Activated CD4-positive, alpha-beta T cell treated with anti-CD3 and anti-CD28 coated beads, Interleukin-2, amount 50 U/mL, for 48 hours (primary cell): ENCODE measurements around the gene SNRPB.
A peak's percentile ranks its signal among the peaks of the same experiment; 100 is the strongest.
"Not testable (repeated sequence)": the region's sequence is repeated elsewhere in the genome, so short reads cannot be mapped to it uniquely, and the experiment has no call there.

Experiments
- DNase-seq, 2 experiments: peaks; one replicate each; pipeline ENCODE4 v3.0.0-alpha.2; 2020

SNRPB gene

DNA sequence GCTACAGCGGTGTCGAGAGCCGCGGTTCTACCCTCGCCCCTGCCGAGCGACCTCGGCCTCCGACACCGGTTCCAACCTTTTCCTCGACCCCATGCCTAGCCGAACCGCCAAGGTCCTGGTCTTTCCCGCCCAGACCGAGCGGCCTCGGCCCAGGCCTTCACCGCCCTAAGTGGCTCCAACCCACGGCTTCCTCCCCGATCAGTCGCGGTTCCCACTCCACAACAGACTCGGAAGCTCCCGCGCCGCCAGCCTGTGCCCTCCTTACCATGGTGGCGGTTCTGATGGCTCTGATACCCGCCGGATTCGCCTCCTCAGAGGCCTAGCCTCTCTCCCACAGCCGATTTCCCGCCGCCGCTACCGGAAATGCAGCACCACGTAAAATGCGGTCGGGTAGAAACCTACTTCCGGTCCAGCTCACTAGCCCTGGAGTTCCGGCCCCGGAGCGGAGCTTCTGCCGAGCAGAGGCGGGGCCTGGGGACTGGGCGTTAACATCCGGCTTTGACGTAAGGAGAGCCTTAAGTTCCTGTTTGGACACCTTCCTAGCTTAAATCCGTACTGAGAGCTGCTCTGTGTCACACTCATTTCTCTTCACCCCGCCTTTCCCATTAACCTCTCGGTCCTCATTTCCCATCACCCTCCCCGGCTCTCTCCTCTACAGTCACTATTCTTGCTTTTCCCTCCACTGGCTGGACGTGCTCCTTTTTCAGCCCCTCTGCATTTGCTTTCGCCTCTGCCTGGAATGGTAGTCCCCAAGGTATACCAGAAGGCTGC is at the start of gene SNRPB:
SNRPB (minus strand) TSS at position 367 of the 771 bp plus-strand sequence; CDS start at position 268, 99 bp downstream.
- DNase-seq, result peak; percentile 96 to 98

- DNase-seq, result no peak
Observed at GRCh38 chr20:2519115-2519809, 48.7 kb upstream of the SNRPB start.

DNA sequence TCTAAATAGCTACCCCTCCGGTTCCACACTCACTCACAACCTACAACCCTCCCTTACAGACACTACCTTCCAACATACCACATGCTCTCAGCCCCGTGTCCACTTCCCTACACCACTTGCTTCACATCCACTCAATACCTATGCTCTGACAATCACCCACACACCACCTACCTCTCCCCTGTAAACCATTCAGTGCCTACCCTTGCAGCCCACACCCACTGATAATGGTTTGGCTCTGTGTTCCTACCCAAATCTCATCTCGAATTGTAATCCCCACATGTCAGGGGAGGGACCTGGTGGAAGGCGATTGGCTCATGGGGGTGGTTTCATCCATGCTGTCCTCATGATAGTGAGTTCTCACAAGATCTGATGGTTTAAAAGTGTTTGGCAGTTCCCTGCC is 48.0 kb upstream of the SNRPB start:
- DNase-seq, result no peak

DNA sequence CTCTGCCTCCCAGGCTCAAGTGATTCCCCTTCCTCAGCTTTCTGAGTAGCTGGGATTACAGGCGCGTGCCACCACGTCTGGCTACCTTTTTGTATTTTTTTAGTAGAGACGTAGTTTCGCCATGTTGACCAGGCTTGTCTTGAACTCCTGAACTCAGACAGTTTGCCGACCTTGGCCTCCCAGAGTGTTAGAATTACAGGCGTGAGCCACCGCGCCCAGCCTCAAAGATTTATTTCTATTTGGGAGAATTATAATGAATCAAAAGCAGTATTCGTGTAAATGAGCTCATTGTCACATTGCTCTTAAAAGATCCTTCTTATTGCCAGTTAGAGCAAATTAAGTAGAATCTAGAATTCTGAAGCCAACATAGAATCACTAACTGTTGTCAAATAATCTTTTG is 47.5 kb upstream of the SNRPB start:
- DNase-seq, result no peak

DNA sequence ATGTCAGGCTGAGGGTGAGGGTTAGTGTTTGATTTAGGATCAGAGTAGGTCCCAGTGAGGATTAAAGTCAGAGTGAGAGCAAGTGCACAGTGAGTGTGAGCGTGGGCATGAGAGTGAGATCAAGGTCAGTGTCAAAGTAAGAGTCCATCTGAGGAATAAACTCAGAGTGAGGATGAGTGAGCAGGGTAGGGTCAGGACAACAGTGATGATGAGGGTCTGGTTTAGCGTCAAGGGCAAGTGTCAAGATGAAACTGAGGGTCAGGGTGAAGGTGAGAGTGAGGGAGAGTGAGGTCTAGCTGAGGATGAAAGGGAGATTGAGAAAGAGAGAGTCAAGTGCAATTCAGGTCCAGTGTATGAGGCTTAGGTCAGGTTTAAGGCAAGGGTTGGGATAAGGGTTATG is 45.8 kb upstream of the SNRPB start:
- no peak for DNase-seq

GRCh38 chr20:2515203-2515602 is 44.6 kb upstream of the SNRPB start:
- DNase-seq, result no peak

GRCh38 chr20:2509794-2510193 is 39.2 kb upstream of the SNRPB start:
- no peak for DNase-seq

DNA sequence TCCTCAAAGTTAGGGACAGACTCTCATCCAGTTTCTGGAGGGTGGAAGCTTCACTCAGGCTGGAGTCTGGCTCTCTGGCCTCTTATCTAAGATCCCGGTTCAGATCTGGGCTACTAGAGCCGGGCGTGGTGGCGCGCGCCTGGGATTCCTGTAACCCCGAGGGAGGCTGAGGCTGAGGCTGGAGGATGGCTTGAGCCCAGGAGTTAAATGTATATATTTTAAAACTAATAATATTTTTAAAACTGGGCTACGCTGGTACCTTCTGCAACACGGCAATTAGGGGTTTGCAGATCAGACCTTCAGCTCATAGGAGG is 38.8 kb upstream of the SNRPB start:
- DNase-seq, result no peak

- peak; percentile 75 to 80 for DNase-seq
Observed at GRCh38 chr20:2508631-2509467, 38.3 kb upstream of the SNRPB start, which contains the start of gene ZNF343. Gene ZNF343, minus strand, starts transcription at chr20:2508915. Its CDS starts 15,020 bp downstream, at chr20:2493895.

GRCh38 chr20:2507875-2508630 is 37.5 kb upstream of the SNRPB start:
- peak in 1 of 2 experiments; percentile 16 for DNase-seq

DNA sequence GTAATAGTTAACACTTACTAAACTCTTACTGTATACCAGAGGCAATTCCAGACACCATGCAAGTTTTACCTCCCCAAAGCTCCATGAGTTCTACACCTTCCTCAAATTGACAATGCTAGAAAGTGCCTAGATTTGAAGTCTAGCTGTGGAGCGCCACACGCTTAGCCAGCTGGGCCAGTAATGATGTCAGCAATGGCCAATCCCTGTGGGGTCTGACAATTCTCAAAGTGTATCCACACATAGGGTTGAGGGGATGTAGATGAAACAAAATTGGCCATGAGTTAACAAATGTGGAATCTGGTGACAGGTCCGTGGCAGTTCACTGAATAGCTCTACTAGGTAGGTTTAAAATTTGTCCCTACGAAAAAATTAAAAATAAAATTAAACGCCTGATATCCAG is 36.9 kb upstream of the SNRPB start:
- no peak for DNase-seq

DNA sequence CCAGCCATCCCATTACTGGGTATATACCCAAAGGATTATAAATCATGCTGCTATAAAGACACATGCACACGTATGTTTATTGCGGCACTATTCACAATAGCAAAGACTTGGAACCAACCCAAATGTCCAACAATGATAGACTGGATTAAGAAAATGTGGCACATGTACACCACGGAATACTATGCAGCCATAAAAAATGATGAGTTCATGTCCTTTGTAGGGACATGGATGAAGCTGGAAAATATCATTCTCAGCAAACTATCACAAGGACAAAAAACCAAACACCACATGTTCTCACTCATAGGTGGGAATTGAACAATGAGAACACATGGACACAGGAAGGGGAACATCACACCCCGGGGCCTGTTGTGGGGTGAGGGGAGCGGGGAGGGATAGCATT is 35.8 kb upstream of the SNRPB start:
- DNase-seq, result not testable (repeated sequence)

DNA sequence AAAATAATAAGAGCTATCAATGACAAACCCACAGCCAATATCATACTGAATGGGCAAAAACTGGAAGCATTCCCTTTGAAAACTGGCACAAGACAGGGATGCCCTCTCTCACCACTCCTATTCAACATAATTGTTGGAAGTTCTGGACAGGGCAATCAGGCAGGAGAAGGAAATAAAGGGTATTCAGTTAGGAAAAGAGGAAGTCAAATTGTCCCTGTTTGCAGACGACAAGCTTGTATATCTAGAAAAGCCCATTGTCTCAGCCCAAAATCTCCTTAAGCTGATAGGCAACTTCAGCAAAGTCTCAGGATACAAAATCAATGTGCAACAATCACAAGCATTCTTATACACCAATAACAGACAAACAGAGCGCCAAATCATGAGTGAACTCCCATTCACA is 34.2 kb upstream of the SNRPB start:
- not testable (repeated sequence) for DNase-seq

DNA sequence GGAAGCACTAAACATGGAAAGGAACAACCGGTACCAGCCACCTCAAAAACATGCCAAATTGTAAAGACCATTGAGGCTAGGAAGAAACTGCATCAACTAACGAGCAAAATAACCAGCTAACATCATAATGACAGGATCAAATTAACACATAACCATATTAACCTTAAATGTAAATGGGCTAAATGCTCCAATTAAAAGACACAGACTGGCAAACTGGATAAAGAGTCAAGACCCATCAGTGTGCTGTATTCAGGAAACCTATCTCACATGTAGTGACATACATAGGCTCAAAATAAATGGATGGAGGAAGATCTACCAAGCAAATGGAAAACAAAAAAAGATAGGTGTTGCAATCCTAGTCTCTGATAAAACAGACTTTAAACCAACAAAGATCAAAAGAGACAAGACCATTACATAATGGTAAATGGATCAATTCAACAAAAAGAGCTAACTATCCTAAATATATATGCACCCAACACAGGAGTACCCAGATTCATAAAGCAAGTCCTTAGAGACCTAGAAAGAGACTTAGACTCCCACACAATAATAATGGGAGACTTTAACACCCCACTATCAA is 32.3 kb upstream of the SNRPB start:
- DNase-seq, result not testable (repeated sequence)

DNA sequence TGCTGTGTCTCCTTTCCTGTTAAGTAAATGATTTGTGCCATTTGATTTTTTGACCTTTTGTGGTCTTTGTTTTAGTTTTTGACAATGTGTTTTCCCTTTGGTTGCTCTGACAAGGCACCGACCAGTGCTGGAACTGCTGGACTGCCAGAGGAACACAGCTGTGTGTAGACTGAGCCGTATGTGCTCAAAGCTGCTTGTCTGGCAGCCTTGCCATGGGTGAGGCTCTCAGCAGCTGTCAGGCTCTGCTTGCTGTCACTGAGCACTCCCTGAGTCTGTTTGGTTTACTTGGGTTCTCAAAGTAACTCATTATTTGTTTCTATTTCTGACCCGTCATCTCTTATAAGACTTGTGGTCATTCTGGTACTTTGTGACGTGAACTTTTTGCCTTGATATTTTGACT is 15.1 kb upstream of the SNRPB start:
- no peak for DNase-seq

GRCh38 chr20:2485080-2485479 is 14.5 kb upstream of the SNRPB start:
- DNase-seq, result no peak

DNA sequence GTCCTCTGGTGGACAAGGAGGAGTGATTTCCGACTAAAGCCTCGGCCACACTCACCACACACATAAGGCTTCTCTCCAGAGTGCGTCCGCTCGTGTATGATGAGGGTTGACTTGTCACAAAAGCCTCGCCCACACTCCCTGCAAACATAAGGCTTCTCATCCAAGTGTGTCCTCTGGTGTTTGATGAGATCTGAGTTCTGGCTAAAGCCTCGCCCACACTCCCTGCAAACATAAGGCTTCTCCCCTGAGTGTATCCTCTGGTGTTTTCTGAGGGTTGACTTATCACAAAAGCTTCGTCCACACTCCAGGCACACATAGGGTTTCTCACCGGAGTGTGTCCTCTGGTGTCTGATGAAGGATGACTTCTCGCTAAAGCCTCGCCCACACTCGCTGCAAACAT is 12.9 kb upstream of the SNRPB start:
- DNase-seq, result no peak

DNA sequence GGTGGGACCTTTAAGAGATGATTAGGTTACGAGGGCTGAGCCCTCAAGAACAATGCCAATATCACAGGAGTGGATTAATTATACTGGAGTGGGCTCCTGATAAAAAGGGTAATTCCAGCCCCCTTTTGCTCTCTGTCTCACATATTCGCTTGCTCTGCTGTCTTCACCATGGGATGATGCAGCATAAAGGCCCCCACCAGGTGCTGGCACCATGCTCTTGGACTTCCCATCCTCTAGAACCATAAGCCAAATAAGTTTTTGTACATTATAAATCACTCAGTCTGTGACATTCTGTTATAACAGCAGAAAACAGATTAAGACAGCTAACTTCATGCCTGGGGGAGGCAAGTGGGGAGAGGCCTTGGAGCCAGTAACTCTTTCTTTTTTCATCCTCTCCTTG is 9.8 kb upstream of the SNRPB start:
- DNase-seq, result no peak

GRCh38 chr20:2476742-2477615 is 6.4 kb upstream of the SNRPB start:
- no peak for DNase-seq

- DNase-seq, result no peak
Observed at GRCh38 chr20:2475850-2476741, 5.5 kb upstream of the SNRPB start.
